NCI-H82 treated with DMSO at 0.1 percent for 48 hours (cell line): Measurements from ENCODE around the gene HHAT.

Source experiments
- DNase-seq: peaks from one replicate; lab custom pipeline; 2025; ENCODE audit not compliant: unreplicated experiment; lab: John Stamatoyannopoulos, UW

HHAT gene

DNA sequence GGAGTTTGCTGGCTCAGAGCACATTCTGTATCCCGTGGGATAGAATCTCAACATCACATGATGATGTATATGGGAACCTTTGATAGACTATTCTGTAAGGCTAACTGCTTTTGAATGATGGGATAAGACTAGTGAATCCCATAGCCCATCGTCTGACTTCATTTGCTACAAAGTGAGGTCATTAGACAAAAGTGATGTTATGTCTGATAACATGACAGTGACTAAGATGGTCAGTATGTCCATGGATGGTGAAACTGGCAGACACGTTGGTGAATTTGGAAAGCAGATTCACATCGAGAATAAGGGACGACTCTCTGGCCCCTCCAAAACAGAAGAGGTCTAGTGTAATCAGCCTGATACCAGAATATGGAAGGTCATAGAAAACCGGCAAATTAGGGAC is 108.4 kb downstream of the HHAT start:
- DNase-seq: no peak

DNA sequence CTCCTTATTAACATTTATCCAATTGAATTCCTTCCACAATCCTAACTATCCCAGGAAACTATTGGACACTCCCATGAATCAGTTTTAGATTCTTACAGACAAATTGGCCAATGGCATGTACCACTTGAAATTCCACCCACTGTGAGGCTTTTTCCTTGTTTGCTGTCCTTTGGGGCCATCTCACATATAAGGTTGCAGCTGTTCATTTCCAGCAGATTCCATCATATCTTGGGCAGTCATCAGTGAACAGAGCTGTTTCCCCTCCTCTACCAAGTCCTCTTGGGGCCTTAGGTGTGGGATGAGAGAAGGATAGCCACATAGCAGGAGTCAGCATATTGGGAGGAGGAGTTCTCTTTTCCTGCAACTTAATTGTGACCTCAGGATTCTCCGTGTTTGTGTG is 109.1 kb downstream of the HHAT start:
- DNase-seq: no peak

DNA sequence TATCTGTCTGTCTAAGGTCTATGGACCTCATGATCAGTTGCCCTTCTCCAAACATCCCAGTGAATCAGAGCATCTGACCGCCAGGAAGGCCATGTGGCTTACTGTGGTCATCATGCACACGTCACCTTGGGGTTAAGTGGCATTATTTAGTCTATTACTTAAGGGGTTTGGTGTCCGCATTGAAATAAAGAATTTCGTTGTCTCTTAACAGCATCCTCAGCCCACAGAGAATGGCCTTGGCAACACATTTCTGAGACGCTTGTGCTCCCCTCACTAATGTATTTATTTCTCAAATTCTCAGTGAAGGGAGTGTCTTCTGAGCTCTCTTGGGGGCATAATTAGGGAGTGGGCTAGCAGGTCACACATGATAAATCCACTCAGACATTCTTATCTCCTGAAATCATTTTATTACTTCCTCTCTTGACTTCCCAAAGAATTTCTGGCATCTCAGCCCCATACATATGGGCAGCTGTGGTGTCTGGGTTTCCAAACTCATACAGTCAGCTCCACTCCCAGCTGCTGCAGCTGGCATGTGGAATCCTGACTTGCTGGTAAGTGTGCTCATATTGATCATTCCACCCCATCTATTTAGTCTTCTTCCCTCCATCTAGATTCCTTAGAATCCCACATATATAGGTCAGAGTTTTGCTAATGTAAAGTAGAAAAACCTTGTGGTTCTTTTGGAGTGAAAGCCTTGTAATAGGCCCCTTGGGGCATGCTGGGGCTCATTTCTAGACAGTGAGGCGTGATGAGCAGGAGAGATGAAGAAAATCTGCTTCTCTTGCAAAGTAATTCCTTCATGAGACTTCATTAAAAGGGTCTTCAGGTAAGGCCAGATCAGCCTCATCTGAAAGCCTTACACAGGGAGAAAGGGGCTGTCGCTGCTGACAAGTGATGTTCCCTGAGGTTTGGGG is 110.5 kb downstream of the HHAT start:
- DNase-seq: no peak

DNA sequence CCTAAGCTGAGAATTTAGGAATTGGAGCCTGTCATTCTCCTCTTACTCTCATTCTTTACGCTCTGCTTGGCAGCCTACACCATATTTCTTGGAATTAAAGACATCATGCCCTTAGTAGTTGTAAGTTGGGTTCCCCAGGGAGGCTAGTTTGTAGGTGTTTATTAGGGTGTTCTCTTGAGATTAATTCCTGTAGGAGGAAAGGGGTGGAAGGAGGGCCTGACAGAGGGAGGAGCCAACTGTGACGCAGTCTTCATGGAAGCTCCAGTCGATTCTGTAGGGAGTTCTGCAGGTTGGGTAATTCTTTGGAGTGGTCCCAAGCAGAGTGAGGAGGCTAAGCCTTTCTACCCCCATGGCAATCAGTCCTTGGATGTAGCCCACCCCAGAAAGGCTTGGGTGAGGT is 111.4 kb downstream of the HHAT start:
- DNase-seq: no peak

DNA sequence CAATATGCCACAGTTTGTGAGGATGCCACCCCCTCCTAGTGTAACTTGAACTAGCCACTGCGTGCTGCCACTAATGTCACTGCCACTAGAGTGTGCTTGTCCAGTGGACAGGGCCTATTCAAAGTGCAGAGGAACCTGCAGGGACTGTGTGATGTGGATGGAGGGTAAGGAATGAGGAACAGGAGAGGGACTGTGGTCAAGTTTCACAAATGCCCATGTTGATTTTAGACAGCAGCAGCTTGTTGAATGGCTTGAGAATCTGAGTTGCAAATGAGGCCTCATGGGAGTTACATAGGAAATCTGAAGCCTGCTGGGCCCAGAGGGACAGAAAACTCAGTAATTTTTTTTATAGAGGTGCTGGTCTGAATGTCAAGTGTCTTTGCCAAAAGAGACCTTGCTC is 112.3 kb downstream of the HHAT start:
- DNase-seq: no peak

DNA sequence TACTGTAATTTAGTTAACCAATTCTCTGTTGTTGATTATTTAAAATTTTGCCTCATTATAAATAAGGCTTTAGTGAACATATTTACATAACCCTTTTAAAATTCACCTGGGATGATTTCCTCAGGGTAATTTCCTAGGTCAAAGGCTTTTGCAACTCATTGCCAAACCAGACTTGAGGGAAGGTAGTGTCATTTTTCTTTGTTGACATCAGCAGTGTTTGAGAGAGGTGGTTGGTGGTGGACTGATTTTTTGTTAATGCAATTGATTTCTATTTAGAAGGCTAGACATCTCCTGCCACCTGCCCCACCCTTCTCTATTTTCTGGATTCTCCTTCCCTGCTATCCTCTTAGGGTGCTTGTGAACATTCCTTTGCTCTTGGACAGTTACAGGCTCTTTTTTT is 116.8 kb downstream of the HHAT start:
- no peak for DNase-seq

DNA sequence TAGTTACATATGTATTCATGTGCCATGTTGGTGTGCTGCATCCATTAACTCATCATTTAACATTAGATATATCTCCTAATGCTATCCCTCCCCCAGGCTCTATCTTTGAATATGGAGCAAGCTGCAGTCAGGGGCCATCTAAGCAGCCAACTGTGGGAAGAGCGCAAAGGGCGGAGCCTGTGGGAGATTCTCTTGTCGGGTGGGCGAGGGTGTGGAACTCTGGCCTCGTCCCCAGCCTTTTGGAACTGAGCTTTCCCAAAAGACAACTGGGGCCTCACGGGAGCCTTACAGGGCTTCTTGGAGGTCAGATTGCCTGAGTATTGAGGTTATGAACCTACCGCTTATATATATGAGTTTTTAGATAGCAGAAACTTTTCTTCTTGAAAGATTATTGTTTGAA is 117.2 kb downstream of the HHAT start:
- DNase-seq: peak; percentile 15

DNA sequence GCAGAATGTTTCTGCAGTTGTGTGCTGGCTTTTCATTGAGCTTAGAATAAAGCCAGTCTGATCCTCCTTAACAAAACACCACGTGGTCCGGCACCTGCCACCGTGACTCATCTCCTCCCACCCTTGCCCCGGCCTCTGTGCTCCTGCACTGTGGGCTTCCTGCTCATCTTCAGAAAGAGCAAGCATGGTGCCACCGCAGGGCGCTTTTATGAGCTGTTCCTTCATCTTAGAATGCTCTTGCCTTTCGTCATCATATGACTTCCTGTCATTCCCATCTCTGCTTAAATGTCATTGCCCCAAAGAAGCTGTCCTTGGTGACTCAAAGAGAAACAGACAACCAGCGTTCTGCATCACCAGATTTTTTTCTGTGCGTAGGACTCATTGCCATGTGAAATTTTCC is 117.8 kb downstream of the HHAT start:
- DNase-seq: peak; percentile 76

DNA sequence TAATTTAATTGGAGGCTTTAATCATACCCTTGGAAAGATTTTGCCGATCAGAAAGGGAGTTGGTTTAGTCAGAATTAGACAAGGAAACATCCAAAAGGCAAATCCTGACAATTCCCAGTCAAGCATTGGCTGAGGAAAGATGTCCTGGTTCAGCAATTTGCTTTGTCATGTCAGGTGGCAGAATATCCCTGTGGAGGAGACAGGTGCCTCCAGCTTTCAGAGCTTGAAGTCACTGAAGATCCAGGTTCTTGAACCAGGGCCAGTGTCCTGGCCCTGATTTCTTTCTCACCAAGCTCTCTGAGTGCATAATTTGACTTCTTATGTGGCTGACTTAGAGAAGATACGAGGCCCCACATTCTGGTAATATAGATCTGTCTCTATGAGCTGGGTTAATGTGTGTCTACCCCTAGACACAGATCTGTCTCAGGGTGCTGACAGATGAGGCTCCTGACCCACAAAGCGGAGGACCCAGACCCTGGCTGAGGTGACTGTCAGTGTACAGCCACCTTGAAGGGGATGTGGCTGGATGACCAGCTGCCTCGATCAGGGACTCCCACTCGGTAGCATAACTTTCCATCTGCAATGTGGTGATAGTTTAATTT is 118.9 kb downstream of the HHAT start:
- no peak for DNase-seq

DNA sequence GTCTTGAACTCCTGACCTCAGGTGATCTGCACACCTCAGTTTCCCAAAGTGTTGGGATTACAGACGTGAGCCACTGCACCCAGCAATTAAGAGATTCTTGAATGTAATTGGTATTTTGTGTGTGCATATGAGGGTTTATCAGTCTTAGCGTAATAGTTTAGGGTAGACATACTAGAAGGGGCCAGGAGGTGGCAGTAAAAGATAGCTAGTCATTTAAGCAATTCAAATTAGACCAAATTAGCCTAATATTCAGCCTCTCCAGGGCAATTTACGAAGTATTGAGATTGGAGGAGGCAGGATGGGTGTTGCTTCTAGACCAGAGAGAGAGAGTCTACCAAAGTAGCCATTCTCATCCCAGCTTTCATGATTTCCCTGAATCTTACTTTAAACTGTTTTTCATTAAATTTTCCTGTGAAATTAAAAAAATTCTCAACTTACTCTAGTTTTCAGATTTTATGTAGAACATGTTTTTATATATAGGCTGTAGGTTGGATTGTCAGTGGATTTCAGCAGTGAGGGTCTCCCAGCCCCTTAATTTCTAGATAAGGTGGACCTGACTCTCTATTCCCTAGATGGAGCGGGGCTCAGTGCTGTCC is 119.7 kb downstream of the HHAT start:
- peak; percentile 82 for DNase-seq

DNA sequence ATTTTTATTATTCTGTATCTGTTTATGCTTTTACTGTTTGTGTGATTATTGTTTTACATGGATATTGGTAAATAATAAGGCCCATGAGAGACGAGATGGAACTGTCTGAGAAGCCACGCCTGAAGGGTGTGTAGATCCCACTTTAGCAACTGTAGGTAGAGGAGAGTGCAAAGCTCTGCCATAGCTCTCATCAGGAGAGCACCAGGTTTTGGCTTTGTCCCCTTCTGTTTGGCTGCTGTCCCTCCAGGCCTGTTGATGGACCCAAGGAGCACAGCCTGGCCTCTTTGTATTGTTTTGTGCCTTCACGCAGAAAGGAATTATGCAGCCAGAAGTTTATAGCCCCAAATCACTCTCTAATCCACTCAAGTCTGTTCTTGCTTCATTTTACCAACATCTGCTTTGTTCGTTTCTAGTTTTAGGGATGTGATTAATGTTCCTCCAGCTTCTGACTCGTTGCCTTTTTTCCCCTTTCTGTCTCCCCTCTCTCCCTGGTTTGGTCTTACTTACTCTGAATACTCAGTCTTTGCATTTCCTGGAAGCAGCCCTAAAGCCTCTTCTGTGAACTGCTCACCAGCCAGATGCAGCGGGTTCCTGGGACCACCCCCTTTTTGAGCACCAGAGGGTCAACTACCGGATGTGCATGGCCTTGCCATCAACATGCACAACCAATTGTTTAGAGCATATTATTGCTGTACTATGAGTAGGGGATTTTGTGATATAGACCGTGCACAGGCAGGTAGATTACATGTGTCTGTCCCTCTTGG is 127.3 kb downstream of the HHAT start:
- DNase-seq: no peak

DNA sequence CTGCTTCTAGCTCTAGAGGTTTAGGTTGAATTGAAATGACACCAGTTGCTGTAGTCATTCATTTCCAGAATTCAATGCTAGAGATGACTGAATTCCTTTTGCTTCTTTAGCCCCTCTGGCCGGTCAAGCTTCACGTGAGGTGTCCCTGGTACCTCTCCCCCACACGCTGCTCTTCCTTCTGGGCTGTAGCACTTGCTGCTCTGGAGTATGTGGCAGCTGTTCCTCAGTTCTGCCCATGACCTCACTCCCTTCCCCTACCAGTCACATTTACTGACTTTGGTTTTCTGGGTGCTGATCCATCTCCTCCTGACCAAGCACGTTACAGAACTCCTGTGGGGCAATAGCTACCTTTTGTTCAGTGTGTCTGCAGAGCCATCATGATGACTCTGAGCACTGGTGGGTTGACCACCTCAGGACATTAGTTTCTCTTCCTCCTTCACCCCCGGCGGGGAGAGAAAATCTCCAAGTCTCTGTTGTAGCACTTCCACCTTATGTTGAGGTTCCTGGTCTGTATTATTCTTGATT is 128.1 kb downstream of the HHAT start:
- no peak for DNase-seq

DNA sequence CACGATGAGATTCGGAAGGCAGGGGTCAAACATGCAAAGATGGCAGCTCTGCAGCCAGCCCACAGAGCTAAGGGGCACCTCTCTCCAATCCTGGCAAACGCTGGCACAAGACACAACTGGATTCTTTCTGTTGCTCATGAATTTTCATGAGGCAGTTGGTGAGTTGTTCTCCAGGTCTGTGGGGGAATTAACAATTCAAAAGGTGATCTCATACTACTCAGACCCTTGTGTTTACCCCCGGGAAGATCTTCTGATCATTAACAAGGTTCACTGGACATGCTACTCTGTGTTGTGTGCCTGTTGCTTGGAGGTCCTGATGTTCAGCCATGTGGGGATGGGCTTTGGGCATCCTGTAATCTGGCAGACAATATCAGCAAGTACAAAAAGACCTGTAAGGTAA is 128.9 kb downstream of the HHAT start:
- DNase-seq: no peak

DNA sequence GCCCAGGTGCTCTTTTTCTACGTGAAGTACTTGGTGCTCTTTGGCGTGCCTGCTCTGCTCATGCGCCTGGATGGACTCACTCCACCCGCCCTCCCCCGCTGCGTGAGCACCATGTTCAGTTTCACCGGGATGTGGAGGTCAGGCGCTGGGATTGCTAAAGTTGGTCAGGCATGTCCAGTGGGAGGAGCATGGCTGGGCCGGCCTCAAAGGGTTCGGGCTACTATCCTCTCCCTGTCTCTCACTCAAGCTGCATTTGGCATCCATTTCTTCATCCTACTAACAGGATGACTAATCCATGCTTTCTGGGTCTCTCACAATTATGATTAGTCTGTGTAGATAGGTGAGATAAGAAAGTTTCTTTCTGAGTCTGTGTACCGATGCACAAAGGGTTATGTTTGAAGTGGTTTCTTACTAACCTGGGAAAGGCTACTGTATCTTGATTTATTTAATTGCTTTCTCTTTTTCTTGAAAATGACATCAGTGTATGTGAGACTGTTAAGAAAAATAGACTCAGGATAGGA is 135.9 kb downstream of the HHAT start:
- no peak for DNase-seq

DNA sequence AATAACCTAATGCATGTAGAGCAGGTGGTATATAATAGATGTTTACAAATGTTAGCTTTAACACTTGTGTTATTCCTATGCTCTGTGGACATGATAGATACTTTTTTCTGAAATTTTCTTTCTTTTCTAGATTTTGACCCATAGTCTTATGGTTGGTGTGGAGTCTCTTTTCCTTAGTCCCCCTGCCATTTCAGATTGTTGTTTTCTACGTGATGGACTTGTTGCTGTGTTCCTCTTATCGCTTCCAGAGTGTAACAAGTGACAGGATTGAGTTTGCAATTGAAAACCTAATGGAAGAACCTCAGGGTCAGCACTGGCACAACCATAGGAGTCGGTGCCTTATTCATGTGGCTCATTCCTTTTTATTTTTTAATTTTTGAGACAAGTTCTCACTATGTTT is 136.4 kb downstream of the HHAT start:
- DNase-seq: no peak

DNA sequence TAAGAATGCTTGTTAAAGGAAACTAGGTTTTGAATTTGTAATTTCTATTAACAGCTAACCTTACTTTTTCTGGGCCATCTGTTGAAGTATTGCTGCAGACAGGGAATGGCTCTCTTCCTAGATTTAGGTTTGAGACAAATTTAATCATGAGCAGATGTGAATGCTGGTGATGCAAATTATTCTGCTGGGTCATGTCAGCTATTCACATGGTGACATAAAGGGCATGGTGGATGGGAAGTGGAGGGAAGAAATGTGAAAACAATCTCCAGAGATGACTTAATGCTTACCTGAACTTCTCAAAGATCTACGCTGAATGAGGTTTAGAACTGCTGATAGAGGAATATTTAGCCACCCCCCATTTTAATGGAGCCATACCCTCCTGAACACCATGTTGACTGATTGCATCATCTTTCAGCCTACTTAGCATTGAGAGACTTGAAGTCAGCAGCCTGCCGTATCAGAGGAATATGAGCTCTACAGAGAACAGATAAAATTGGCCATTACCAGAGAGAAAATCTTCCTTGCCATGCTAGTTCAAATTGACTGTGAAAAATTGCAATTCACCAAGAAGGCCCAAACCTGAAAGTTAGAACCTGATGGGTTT is 138.8 kb downstream of the HHAT start:
- no peak for DNase-seq

DNA sequence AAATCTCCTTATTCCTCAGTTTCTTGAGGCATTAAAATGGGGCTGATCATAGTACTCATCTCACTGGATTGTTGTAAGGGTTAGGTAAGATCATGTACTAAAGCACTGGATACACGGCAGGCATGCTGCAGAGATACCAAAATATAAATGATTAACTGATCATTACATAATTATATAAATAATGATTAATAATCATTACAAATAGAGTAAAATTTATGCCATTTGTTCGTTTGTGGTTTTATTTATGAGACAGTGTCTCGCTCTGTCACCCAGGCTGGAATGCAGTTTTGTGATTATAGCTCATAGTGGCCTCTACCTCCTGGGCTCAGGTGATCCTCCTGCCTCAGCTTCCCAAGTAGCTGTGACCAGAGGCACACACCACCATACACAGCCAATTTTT is 140.7 kb downstream of the HHAT start:
- no peak for DNase-seq

DNA sequence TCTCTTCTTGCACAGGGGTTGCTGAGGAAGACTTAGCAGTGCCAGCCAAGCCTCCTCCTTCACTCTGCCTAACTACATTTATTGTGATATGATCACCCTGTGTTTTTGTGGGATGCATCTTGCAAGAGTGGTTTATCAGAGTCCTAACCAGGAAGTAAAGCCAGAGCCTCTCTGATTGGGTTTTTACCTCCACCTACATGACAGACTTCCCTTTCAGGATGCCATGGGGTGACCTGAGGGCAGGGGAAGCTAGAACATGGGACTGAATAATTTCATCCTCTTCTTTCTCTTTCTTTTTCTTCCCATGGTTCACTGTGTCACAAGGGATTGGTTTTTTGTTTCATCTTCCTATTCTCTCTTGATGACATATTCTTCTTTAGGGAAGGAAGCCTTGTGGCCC is 146.6 kb downstream of the HHAT start:
- DNase-seq: no peak

DNA sequence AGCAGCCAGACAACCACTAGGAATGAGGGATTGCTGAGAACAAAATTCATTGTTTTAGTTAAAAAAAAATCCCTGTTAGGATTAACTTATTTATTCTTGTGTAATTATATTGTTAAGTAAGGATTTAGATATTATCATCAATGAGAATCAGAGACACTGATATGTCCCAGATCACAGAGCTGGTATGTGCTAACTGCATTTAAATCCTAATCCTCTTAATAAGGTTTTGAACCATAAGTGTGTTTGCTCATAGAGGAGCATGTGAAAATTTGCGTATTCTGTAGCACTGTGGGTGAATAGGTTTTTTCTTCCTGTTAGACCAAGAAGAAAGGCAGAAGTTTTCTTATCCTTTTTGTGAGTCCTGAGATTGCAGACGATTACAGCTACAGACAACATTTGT is 147.1 kb downstream of the HHAT start:
- DNase-seq: peak; percentile 40

DNA sequence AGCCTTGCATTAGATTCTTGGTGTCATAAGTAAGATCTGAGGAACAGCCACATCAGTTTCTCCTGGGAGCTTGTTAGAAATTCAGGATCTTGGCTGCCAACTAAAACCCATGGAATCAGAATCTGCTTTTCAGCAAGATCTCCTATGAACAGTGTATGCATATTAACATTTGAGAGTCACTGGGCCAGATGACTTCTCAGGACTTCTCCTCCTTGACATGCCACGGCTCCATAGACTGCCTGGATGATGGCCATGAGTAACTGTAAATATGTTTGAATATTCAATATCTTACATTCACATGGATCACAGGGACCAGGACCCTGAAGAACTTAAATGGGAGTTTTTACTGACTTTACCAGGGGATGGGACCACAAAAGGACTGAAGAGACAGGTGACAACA is 148.0 kb downstream of the HHAT start:
- no peak for DNase-seq
